ENCODE data around the gene DLX3. TPM values are rescaled to one million over a fixed set of nuclear protein-coding genes. Genes with fewer than 3 reads are reported as not detected.

DLX3 gene
- total RNA-seq, 3 donors from 2014 or later, result 0.44 to 0.98 TPM; not detected in 1

GRCh38 chr17:49997301-49997650, 2.3 kb upstream of the DLX3 start:
- peak overlapping the region in 1 of 2 donors; percentile 6 for H3K27ac ChIP-seq
- H3K4me1 ChIP-seq, result peaks cover 0 to 9% of the 10 kb centered on the region in 2 donors
- DNase-seq (ENCODE audit: low spot score in 2 of 2), result no peak
- no peak for TF ChIP-seq POLR2AphosphoS5 (IDR thresholded peaks at IDR 0.05)
- no peak for TF ChIP-seq CTCF (IDR thresholded peaks at IDR 0.05)
- TF ChIP-seq POLR2A (IDR thresholded peaks at IDR 0.05), result no peak
- no peaks in the 10 kb centered on the region for H3K9me3 ChIP-seq
- intact Hi-C loops (cut with DNase I; ENCODE audit: low total_unique reads), result loop anchor here (10.0 kb wide), 1 partner anchor 442 kb away; no protein-coding TSS in a partner anchor
- peaks cover 0 to 30% of the 10 kb centered on the region in 2 donors for H3K27me3 ChIP-seq
- no peaks in the 10 kb centered on the region for H3K36me3 ChIP-seq
- H3K4me3 ChIP-seq, result peak overlapping the region in 2 of 3 donors; percentile 46 to 64

GRCh38 chr17:49996495-49997300, 1.7 kb upstream of the DLX3 start:
- Histone ChIP-seq H3K27me3 (peaks cover 0 to 30% of the 10 kb centered on the region in 2 donors), H3K9me3 (no peaks in the 10 kb centered on the region), H3K4me3 (peak overlapping the region; percentile 10 to 64 (median 46)), H3K4me1 (peaks cover 0 to 9% of the 10 kb centered on the region in 2 donors), H3K36me3 (no peaks in the 10 kb centered on the region), H3K27ac (peak overlapping the region; percentile 6 to 8)
- no peak for DNase-seq (ENCODE audit: low spot score in 2 of 2)
- intact Hi-C loops (cut with DNase I; ENCODE audit: low total_unique reads), result loop anchor here (10.0 kb wide), 1 partner anchor 442 kb away; no protein-coding TSS in a partner anchor
- TF ChIP-seq POLR2A (IDR thresholded peaks at IDR 0.05) (no peak), CTCF (IDR thresholded peaks at IDR 0.05) (peak; percentile 94 to 97 (median 95)), POLR2AphosphoS5 (IDR thresholded peaks at IDR 0.05) (peak in 1 of 3 donors; percentile 23)

GRCh38 chr17:49996121-49996494, 1.1 kb upstream of the DLX3 start:
- intact Hi-C loops (cut with DNase I; ENCODE audit: low total_unique reads), result loop anchor here (10.0 kb wide), 1 partner anchor 441 kb away; no protein-coding TSS in a partner anchor

GRCh38 chr17:49994085-49995054, 654 bp downstream of the DLX3 start:
- H3K36me3 ChIP-seq, result no peaks in the 10 kb centered on the region
- no peak for TF ChIP-seq POLR2AphosphoS5 (IDR thresholded peaks at IDR 0.05)
- DNase-seq (ENCODE audit: low spot score in 2 of 2), result no peak
- peaks cover 0 to 9% of the 10 kb centered on the region in 2 donors for H3K4me1 ChIP-seq
- H3K27ac ChIP-seq, result peak overlapping the region in 1 of 2 donors; percentile 9
- intact Hi-C loops (cut with DNase I; ENCODE audit: low total_unique reads), result loop anchor here (1.0 to 10.0 kb wide), 2 partner anchors 131 to 440 kb away; no protein-coding TSS in a partner anchor
- H3K9me3 ChIP-seq, result no peaks in the 10 kb centered on the region
- H3K4me3 ChIP-seq, result peak overlapping the region; percentile 36 to 75 (median 59)
- H3K27me3 ChIP-seq, result peaks cover 0 to 10% of the 10 kb centered on the region in 2 donors

More at GRCh38 chr17:49996121-49996494, 1.1 kb upstream of the DLX3 start:
- Histone ChIP-seq H3K9me3 (no peaks in the 10 kb centered on the region), H3K27ac (no peak overlapping the region), H3K4me1 (peaks cover 0 to 9% of the 10 kb centered on the region in 2 donors), H3K36me3 (no peaks in the 10 kb centered on the region), H3K4me3 (peak overlapping the region in 1 of 3 donors; percentile 64), H3K27me3 (peaks cover 0 to 24% of the 10 kb centered on the region in 2 donors)
- no peak for DNase-seq (ENCODE audit: low spot score in 2 of 2)
- TF ChIP-seq POLR2AphosphoS5 (IDR thresholded peaks at IDR 0.05) (no peak), POLR2A (IDR thresholded peaks at IDR 0.05) (no peak), CTCF (IDR thresholded peaks at IDR 0.05) (no peak)

- no peak for DNase-seq (ENCODE audit: low spot score in 2 of 2)
- Histone ChIP-seq H3K36me3 (no peaks in the 10 kb centered on the region), H3K27me3 (peaks cover 0 to 6% of the 10 kb centered on the region in 2 donors), H3K27ac (peak overlapping the region; percentile 13 to 43), H3K4me1 (peaks cover 0 to 9% of the 10 kb centered on the region in 2 donors), H3K9me3 (no peaks in the 10 kb centered on the region), H3K4me3 (peak overlapping the region; percentile 36 to 75 (median 59))
- intact Hi-C loops (cut with DNase I; ENCODE audit: low total_unique reads), result loop anchor here (10.0 kb wide), 1 partner anchor 439 kb away; no protein-coding TSS in a partner anchor
- TF ChIP-seq CTCF (IDR thresholded peaks at IDR 0.05) (no peak), POLR2A (IDR thresholded peaks at IDR 0.05) (no peak), POLR2AphosphoS5 (IDR thresholded peaks at IDR 0.05) (no peak)
Observed at GRCh38 chr17:49993423-49994060, 1.5 kb downstream of the DLX3 start.

All from breast epithelium (tissue), 4 donors.